COLO829 (cell line): ENCODE measurements around the gene RAB4A.
"Not testable (repeated sequence)": the region's sequence is repeated elsewhere in the genome, so short reads cannot be mapped to it uniquely, and the experiment has no call there.

Experiments
- DNase-seq: peaks from one replicate; pipeline ENCODE4 v3.0.0; 2012; ENCODE audit warnings: low spot score

The RAB4A gene

GRCh38 chr1:229272164-229273158 is 1.6 kb downstream of the RAB4A start:
- DNase-seq: no peak

DNA sequence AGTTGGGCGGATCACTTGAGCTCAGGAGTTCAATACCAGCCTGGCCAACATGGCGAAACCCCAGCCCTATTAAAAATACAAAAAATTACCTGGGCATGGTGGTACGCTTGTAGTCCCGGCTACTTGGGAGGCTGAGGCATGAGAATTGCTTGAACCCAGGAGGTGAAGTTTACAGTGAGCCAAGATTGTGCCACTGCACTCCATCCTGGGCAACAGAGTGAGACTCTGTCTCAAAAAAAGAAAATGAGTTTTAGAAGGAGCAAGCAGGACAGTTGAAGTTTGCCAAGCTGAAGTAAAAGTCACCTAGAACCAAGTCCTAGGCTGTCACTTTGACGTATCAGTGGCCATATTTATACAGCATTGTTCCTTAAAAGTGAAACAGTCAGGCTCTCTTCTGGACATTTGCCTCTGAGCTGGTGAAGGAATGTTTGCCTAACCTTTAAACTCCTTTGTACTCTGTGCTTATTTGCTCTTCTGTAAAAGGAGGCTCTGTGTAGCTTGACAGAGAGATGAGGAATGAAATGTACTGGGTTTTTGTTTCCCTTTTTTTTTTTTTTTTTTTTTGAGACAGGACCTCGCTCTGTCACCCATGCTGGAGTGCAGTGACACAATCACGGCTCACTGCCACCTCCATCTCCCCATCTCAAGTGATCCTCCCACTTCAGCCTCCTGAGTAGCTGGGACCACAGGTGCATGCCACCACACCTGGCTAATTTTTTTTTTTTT is 2.8 kb downstream of the RAB4A start:
- peak; percentile 53 for DNase-seq

DNA sequence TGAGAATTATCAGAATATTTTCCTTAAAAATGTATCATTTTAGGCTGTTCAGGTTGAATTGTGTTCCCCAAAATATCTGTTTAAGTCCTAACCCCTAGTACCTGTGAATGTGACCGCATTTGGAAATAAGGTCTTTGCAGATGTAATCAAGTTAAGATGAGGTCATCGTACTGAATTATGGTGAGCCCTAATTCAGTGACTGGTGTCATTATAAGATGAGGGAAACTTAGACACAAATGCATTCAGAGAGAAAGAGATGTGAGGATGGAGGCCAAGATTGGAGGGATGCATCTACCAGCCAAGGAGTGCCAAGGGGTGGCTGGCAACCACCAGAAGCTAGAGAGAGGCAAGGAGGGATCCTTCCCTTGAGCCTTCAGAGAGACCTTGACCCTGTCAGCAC is 4.1 kb downstream of the RAB4A start:
- no peak for DNase-seq

- DNase-seq: no peak
Observed at GRCh38 chr1:229278120-229278741, 7.3 kb downstream of the RAB4A start.

DNA sequence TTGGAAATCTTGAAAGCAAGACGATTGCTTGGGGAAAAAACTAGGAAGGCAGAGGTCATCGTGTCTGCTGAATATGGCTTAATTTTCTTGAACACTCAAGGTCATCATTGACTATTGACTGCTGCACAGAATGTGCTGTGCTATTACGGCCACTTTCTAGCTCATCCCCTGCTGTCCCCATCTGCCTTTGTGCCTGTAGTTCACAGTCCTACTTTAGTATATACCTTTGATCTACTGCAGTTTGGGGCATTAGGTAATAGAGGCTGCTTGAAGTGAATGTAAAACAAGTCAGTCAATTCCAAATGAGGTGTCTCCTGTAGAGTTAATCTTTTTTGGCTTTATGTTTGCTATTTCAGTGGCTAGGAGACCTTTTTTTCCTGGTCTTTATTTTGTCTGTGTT is 8.3 kb downstream of the RAB4A start:
- DNase-seq: no peak

DNA sequence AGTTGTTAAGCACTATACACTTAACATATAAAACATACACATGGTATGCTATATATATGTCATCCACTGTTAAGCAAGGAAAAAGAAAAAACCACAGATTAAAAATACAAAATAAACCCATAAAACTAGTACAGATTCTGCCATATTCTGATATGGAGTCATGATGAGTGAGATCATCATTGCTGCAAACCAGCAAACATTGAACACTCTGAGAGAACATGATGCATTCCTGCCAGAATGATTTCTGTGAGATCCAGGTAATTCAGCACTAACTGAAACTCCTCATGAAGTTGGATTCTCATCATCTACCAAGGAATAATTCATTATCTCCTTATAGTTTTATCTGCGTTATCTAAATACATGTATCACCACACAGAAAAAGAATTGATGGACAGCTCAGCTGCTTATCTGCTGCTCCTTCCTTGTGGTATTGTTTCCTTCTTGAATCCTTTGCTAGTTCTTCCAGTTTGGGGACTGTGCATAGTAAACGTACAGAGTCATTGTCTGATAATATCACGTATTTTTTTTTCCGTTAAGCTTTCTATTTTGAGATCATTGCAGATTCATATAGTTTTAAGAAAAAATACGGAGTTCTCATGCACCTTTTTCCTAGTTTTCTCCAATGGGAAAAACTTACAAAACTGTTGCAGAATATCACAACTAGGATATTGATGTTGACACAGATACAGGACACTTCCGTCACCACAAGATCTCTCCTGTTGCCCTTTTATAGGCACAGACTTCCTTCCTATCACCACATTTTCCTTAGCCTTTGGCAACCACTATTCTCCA is 9.3 kb downstream of the RAB4A start:
- no peak for DNase-seq

- DNase-seq: no peak
Observed at GRCh38 chr1:229280921-229281320, 10.0 kb downstream of the RAB4A start.

- no peak for DNase-seq
Observed at GRCh38 chr1:229281339-229281926, 10.5 kb downstream of the RAB4A start.

DNA sequence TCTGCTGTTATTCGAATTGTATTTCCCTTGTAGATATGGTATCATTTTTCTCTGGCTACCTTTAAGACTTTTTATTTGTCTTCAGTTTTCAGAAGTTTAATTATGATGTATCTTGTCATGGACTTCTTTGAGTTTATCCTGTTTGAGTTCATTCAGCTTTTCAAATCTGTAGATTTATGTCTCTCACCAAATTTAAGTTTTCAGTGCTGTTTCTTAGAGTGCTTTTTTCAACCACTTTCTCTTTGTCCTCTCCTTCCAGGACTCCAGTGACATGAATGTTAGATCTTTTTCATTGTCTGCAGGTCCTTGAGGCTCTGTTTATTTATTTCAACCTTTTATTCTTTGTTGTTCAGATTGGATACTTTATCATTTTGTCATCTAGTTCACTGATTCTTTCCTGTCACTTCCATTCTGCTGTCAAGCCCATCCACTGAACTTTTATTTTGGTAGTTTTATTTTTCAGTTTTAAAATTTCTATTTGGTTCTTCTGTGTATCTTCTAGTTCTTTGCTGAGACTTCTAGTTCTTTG is 11.4 kb downstream of the RAB4A start:
- DNase-seq: no peak

GRCh38 chr1:229283183-229283611 is 12.3 kb downstream of the RAB4A start:
- no peak for DNase-seq

- DNase-seq: no peak
Observed at GRCh38 chr1:229284887-229285286, 14.0 kb downstream of the RAB4A start.

DNA sequence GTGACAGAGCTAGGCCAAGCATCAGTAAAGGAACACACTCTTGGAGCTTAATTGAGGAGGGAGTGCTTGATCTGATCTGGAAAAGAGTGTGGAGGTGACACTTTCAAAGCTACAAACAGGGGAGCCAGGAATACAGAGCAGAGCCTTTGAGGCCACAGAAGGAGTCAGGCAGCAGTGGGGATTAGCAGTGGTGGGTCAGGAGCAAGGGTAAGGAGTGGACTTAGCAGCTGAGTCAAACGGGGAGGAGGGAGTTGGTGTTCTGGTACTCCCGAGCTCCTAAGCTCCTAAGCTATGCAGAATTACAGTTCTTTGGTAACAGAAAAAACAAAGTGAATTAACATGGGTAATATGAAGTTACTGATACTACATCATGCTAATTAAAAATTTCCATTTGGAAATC is 14.5 kb downstream of the RAB4A start:
- DNase-seq: no peak

DNA sequence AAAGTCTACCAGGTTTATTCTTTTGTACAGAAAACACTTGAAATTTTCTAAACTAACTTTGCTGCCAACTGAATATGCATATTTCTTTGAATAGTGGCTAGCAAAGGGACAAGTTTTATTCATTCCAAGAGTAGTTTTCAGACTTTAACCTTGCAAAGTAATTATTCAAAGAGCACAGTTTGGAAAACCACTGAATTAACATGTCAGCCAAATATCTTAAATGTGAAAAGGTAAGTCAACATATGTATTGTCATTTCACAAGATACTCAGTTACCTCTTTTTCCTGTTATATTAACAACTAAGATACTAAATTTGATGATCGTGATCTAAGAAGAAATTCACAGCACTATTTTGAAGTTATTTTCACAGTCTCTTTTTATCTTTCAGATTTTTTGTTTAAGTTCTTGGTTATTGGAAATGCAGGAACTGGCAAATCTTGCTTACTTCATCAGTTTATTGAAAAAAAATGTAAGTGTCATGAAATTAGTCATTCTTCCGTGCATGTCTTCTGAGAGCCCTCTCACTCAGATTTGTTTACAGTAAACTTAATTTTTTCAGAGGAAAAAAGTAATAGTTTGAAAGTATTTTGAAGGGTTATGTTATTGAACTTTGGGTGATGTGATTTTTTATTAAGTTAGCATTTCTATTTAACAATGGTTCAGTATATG is 15.3 kb downstream of the RAB4A start:
- no peak for DNase-seq

DNA sequence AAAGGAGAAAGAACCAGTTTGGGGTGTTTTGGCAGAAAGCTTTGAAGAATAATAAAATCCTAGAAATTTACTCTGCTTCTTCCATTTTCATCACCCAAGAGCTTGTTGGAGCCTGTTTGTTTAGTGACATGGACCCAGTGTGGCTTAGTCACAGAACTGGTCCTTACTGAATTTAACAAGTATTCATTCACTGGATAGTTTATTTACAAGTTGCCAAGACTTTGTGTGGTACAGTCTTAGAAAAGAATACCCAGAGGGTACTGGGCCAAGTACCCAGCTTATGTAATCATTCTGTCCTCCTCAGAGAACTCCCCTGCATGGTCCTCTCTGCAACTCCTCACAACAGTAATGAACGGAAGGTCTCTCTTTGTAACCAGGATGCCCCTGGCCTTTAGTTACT is 16.4 kb downstream of the RAB4A start:
- DNase-seq: no peak

DNA sequence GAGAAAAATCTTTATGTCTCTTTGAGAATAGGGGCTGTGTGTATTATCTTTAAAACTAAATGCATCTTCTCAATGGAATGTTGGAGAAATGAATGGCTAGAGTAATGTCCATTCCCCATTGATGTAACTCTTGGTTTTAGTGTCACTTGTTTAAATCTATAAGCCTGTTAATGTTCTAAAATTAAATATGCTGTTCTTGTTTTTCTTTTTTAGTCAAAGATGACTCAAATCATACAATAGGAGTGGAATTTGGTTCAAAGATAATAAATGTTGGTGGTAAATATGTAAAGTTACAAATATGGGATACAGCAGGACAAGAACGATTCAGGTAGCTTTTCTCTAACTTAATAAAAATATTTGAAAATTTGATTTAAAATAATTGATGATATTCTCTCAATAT is 17.6 kb downstream of the RAB4A start:
- no peak for DNase-seq

DNA sequence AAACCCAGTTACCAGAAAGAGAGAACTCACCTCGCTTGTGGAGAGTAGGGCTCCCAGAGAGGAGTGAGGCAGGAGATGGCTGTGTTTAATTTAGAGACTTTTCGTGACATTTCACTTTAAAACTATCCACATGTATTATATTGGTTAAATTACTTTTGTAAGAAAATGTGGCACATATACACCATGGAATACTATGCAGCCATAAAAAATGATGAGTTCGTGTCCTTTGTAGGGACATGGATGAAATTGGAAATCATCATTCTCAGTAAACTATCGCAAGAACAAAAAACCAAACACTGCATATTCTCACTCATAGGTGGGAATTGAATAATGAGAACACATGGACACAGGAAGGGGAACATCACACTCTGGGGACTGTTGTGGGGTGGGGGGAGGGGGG is 20.8 kb downstream of the RAB4A start:
- DNase-seq: not testable (repeated sequence)

DNA sequence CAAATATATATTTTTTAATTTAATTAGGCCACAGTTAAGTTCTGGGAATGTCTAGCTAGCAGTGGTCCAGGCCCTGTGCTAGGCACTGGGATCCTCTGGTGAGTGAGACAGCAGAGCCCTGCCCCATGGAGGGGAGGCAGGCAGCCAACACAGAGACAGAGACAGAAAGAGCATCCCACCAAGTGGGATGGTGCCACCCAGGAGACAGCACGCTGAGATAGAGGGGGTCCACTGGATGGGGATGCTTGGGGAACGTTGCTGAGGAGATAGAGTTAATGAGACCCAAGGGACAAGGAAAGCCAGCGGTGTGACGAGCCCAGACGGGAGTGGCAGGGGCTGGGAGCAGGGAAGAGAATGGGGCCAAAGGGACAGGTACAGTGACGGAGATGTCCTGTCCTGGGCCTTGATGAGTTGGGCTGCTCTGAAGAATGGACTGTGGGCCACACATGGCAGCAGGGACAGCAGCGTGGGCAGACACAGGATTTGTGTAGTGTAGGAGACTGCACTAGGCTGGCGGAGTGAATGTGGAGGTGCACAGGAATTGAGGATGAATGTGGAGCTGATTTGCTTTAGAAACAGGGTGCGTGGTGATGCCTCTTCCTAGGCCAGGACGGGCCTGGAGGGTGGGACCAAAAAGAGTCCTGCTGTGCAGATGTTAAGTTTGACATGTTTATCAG is 22.8 kb downstream of the RAB4A start:
- DNase-seq: no peak

GRCh38 chr1:229295745-229296144 is 24.8 kb downstream of the RAB4A start:
- DNase-seq: no peak

GRCh38 chr1:229296541-229296941 is 25.6 kb downstream of the RAB4A start:
- no peak for DNase-seq

- DNase-seq: no peak
Observed at GRCh38 chr1:229297746-229298145, 26.8 kb downstream of the RAB4A start.
